HG03565 (cell line): Measurements from ENCODE around the gene DISP2.
A peak's percentile ranks its signal among the peaks of the same experiment; 100 is the strongest.

ENCODE experiments used
- ATAC-seq: cut with Tn5 transposase; IDR thresholded peaks from one replicate; pipeline ENCODE4 v1.9.1; 2021; ENCODE audit warnings: mild to moderate bottlenecking, moderate library complexity; ENCODE audit not compliant: unreplicated experiment

The DISP2 gene

GRCh38 chr15:40325188-40325587 lies 32.8 kb upstream of the DISP2 start:
- no peak for ATAC-seq

GRCh38 chr15:40325700-40326099 lies 32.3 kb upstream of the DISP2 start:
- no peak for ATAC-seq

GRCh38 chr15:40327457-40327856 lies 30.6 kb upstream of the DISP2 start:
- ATAC-seq, result no peak

- no peak for ATAC-seq
Measured at GRCh38 chr15:40328176-40328575, 29.8 kb upstream of the DISP2 start.

GRCh38 chr15:40328751-40329150 lies 29.3 kb upstream of the DISP2 start:
- no peak for ATAC-seq

GRCh38 chr15:40329804-40330203 lies 28.2 kb upstream of the DISP2 start:
- ATAC-seq, result no peak

GRCh38 chr15:40330368-40330836 lies 27.6 kb upstream of the DISP2 start:
- ATAC-seq, result no peak

- no peak for ATAC-seq
Measured at GRCh38 chr15:40331026-40331425, 27.0 kb upstream of the DISP2 start.

- no peak for ATAC-seq
Measured at GRCh38 chr15:40331637-40332036, 26.4 kb upstream of the DISP2 start.

GRCh38 chr15:40332113-40332781 lies 25.8 kb upstream of the DISP2 start:
- no peak for ATAC-seq

- no peak for ATAC-seq
Measured at GRCh38 chr15:40333922-40334492, 24.0 kb upstream of the DISP2 start.

- ATAC-seq, result no peak
Measured at GRCh38 chr15:40334541-40334940, 23.5 kb upstream of the DISP2 start.

GRCh38 chr15:40334941-40335795 lies 22.9 kb upstream of the DISP2 start:
- ATAC-seq, result no peak

GRCh38 chr15:40335938-40336743 lies 21.9 kb upstream of the DISP2 start:
- ATAC-seq, result no peak

- no peak for ATAC-seq
Measured at GRCh38 chr15:40336744-40337122, 21.3 kb upstream of the DISP2 start.

GRCh38 chr15:40337597-40337996 lies 20.4 kb upstream of the DISP2 start:
- no peak for ATAC-seq

GRCh38 chr15:40338041-40338657 lies 19.9 kb upstream of the DISP2 start:
- ATAC-seq, result peak; percentile 54

- no peak for ATAC-seq
Measured at GRCh38 chr15:40338921-40339620, 18.9 kb upstream of the DISP2 start.

GRCh38 chr15:40339621-40339945 lies 18.4 kb upstream of the DISP2 start:
- ATAC-seq, result no peak

- no peak for ATAC-seq
Measured at GRCh38 chr15:40340038-40340739, 17.8 kb upstream of the DISP2 start.
